Measurements from ENCODE around the gene BCL2L15.
A peak's percentile ranks its signal among the peaks of the same experiment; 100 is the strongest.

The BCL2L15 gene

GRCh38 chr1:113913887-113914664 is 26.7 kb upstream of the BCL2L15 start:
- Histone ChIP-seq H3K36me3 (peaks cover 39 to 71% (median 51%) of the 10 kb centered on the region in 11 experiments), H3K4me2 (no peak overlapping the region), H3K27ac (no peak overlapping the region), H4K20me1 (peaks cover 0 to 5% (median 0%) of the 10 kb centered on the region in 11 experiments; a peak in 4 of 22 replicates), H3K4me3 (no peak overlapping the region), H3K4me1 (peaks cover 0 to 6% (median under 1%) of the 10 kb centered on the region in 10 experiments; a peak in 3 of 20 replicates), H3K9ac (no peak overlapping the region), H3K9me3 (replicated peaks in 1 of 11) (no peaks in the 10 kb centered on the region), H3K27me3 (no peaks in the 10 kb centered on the region)
- TF ChIP-seq Cebpa-rat (IDR thresholded peaks at IDR 0.05) = no peak

GRCh38 chr1:113913312-113913668 is 25.9 kb upstream of the BCL2L15 start:
- no peak overlapping the region for H3K9ac ChIP-seq
- no peaks in the 10 kb centered on the region for H3K9me3 ChIP-seq (replicated peaks in 1 of 11)
- no peaks in the 10 kb centered on the region for H3K27me3 ChIP-seq
- H3K4me3 ChIP-seq = no peak overlapping the region
- H3K4me1 ChIP-seq = peaks cover 0 to 7% (median 5%) of the 10 kb centered on the region in 10 experiments; a peak in 5 of 20 replicates
- peaks cover 47 to 79% (median 59%) of the 10 kb centered on the region in 11 experiments for H3K36me3 ChIP-seq
- no peak overlapping the region for H3K4me2 ChIP-seq
- peaks cover 0 to 5% (median 0%) of the 10 kb centered on the region in 11 experiments; a peak in 4 of 22 replicates for H4K20me1 ChIP-seq
- TF ChIP-seq Cebpa-rat (IDR thresholded peaks at IDR 0.05) = no peak
- no peak overlapping the region for H3K27ac ChIP-seq

- no peak for TF ChIP-seq Cebpa-rat (IDR thresholded peaks at IDR 0.05)
- no peaks in the 10 kb centered on the region for H3K9me3 ChIP-seq (replicated peaks in 1 of 11)
- H3K27ac ChIP-seq = no peak overlapping the region
- peaks cover 53 to 84% (median 64%) of the 10 kb centered on the region in 11 experiments for H3K36me3 ChIP-seq
- H3K4me2 ChIP-seq = no peak overlapping the region
- H3K9ac ChIP-seq = no peak overlapping the region
- no peak overlapping the region for H3K4me3 ChIP-seq
- peaks cover 0 to 11% (median 5%) of the 10 kb centered on the region in 10 experiments; a peak in 7 of 20 replicates for H3K4me1 ChIP-seq
- H4K20me1 ChIP-seq = peaks cover 0 to 5% (median 0%) of the 10 kb centered on the region in 11 experiments; a peak in 4 of 22 replicates
- no peaks in the 10 kb centered on the region for H3K27me3 ChIP-seq
Observed at GRCh38 chr1:113912594-113913311, 25.4 kb upstream of the BCL2L15 start.

- peak overlapping the region; percentile 73 to 91 (median 85) for H3K27ac ChIP-seq
- H3K9ac ChIP-seq = peak overlapping the region; percentile 83 to 92 (median 89)
- peaks cover 32 to 63% (median 52%) of the 10 kb centered on the region in 10 experiments for H3K4me1 ChIP-seq
- peaks cover 38 to 69% (median 57%) of the 10 kb centered on the region in 11 experiments for H3K36me3 ChIP-seq
- no peak for TF ChIP-seq Cebpa-rat (IDR thresholded peaks at IDR 0.05)
- H3K4me3 ChIP-seq = peak overlapping the region; percentile 76 to 93 (median 86)
- no peaks in the 10 kb centered on the region for H3K9me3 ChIP-seq (replicated peaks in 1 of 11)
- H4K20me1 ChIP-seq = no peaks in the 10 kb centered on the region
- H3K27me3 ChIP-seq = no peaks in the 10 kb centered on the region
- peak overlapping the region; percentile 82 to 96 (median 92) for H3K4me2 ChIP-seq
Observed at GRCh38 chr1:113905435-113905861, 18.1 kb upstream of the BCL2L15 start.

- Histone ChIP-seq H3K27me3 (no peaks in the 10 kb centered on the region), H3K36me3 (peaks cover 38 to 69% (median 56%) of the 10 kb centered on the region in 11 experiments)
Observed at GRCh38 chr1:113904674-113905434, 17.5 kb upstream of the BCL2L15 start, which contains the start of the genes AP4B1 and DCLRE1B. Gene AP4B1 (minus strand): TSS chr1:113904799. CDS start chr1:113904717, 82 bp downstream. Gene DCLRE1B (plus strand): TSS chr1:113905326. CDS start chr1:113905587, 261 bp downstream.

GRCh38 chr1:113904293-113904673 is 16.9 kb upstream of the BCL2L15 start:
- H3K4me3 ChIP-seq = peak overlapping the region; percentile 76 to 93 (median 86)
- peak overlapping the region; percentile 79 to 92 (median 89) for H3K9ac ChIP-seq
- TF ChIP-seq Cebpa-rat (IDR thresholded peaks at IDR 0.05) = no peak
- peak overlapping the region; percentile 42 to 91 (median 86); a peak in 21 of 22 replicates for H3K27ac ChIP-seq
- H3K4me1 ChIP-seq = peaks cover 32 to 63% (median 52%) of the 10 kb centered on the region in 10 experiments
- H4K20me1 ChIP-seq = no peaks in the 10 kb centered on the region
- peaks cover 38 to 69% (median 56%) of the 10 kb centered on the region in 11 experiments for H3K36me3 ChIP-seq
- H3K27me3 ChIP-seq = no peaks in the 10 kb centered on the region
- no peaks in the 10 kb centered on the region for H3K9me3 ChIP-seq (replicated peaks in 1 of 11)
- H3K4me2 ChIP-seq = peak overlapping the region; percentile 83 to 93 (median 91)

More at GRCh38 chr1:113904674-113905434, 17.5 kb upstream of the BCL2L15 start, which contains the start of the genes AP4B1 and DCLRE1B:
- Histone ChIP-seq H4K20me1 (no peaks in the 10 kb centered on the region), H3K4me2 (peak within 1 kb of the TSS; percentile 90 to 96 (median 92)), H3K4me1 (peaks cover 32 to 63% (median 52%) of the 10 kb centered on the region in 10 experiments), H3K9me3 (replicated peaks in 1 of 11) (no peaks in the 10 kb centered on the region), H3K27ac (peak within 1 kb of the TSS; percentile 73 to 91 (median 86)), H3K4me3 (peak within 1 kb of the TSS; percentile 76 to 93 (median 86)), H3K9ac (peak within 1 kb of the TSS; percentile 83 to 92 (median 89))
- TF ChIP-seq Cebpa-rat (IDR thresholded peaks at IDR 0.05) = no peak

- H3K27ac ChIP-seq = peak overlapping the region; percentile 42 to 91 (median 86); a peak in 20 of 22 replicates
- H3K9ac ChIP-seq = peak overlapping the region; percentile 79 to 92 (median 89)
- H3K4me3 ChIP-seq = peak overlapping the region; percentile 76 to 93 (median 86)
- peaks cover 38 to 69% (median 58%) of the 10 kb centered on the region in 11 experiments for H3K36me3 ChIP-seq
- H3K4me1 ChIP-seq = peaks cover 32 to 61% (median 53%) of the 10 kb centered on the region in 10 experiments
- no peak for TF ChIP-seq Cebpa-rat (IDR thresholded peaks at IDR 0.05)
- no peaks in the 10 kb centered on the region for H3K9me3 ChIP-seq (replicated peaks in 1 of 11)
- H4K20me1 ChIP-seq = no peaks in the 10 kb centered on the region
- H3K27me3 ChIP-seq = no peaks in the 10 kb centered on the region
- H3K4me2 ChIP-seq = peak overlapping the region; percentile 83 to 93 (median 91)
Observed at GRCh38 chr1:113903501-113904292, 16.3 kb upstream of the BCL2L15 start.

Measured in BLaER1 treated with 17β-estradiol and CSF1 and Interleukin-3, amounts not matched to agents 10 nM and 100 nM (cell line).